ENCODE measurements around the gene FAM222B. TPM values are rescaled to one million over a fixed set of nuclear protein-coding genes. Genes with fewer than 3 reads are reported as not detected.
"Not testable (repeated sequence)": the region's sequence is repeated elsewhere in the genome, so short reads cannot be mapped to it uniquely, and the experiment has no call there.

The FAM222B gene
- total RNA-seq, 4 donors from 2014 or later = 10.7 to 18.0 (median 12.0) TPM

DNA sequence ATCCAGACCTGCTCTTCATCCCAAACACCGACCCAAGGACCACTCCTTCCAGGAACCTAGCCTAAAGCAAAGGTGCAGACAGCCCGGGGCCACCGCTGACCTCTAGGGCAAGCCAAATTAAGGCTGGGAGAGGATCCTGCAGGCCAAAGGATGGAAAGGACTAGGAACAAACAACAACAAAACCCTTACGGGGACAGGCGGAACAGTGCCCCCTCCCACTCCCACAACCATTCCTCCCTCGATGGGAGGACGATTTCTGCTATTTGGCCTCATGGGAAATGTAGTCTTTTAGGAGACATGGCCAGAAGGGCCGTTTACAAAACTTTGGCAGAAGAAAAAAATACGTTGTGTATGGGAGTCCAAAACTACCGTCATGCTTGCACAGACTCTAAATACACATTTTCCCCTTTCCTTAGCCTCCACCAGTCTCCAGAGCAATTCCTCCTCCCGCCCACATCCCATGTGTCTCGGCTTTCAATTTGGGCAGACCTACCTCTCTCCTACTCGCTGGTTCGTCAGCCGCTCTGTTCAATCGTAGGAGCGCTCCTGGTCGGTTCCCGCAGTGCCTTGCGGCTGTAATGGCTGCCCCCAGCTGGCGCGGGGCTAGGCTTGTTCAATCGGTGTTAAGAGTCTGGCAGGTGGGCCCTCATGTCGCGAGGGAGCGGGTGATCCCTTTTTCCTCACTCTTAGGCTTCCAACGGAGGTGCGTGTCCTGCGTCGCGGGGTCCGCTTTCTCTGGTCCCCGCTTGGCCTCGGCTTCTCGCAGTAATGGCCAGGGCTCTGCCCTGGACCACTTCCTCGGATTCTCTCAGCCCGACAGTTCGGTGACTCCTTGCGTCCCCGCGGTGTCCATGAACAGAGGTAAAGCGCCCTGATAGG, 12.1 kb upstream of the FAM222B start, which contains the start of gene ERAL1:
Gene ERAL1, plus strand, starts transcription at position 560 of the 879 bp plus-strand sequence. Its CDS starts 19 bp downstream, at position 579.
- peak; percentile 84 to 97 for DNase-seq (ENCODE audit: low spot score in 2 of 2)
- WGBS, 2 donors = 1 to 2% methylated on average over 42 of the region's 42 CpGs
- intact Hi-C loops (cut with DNase I; ENCODE audit: low total_unique reads) = no loop called here
- no peak for TF ChIP-seq POLR2A (IDR thresholded peaks at IDR 0.05)
- TF ChIP-seq, protein P1, sequence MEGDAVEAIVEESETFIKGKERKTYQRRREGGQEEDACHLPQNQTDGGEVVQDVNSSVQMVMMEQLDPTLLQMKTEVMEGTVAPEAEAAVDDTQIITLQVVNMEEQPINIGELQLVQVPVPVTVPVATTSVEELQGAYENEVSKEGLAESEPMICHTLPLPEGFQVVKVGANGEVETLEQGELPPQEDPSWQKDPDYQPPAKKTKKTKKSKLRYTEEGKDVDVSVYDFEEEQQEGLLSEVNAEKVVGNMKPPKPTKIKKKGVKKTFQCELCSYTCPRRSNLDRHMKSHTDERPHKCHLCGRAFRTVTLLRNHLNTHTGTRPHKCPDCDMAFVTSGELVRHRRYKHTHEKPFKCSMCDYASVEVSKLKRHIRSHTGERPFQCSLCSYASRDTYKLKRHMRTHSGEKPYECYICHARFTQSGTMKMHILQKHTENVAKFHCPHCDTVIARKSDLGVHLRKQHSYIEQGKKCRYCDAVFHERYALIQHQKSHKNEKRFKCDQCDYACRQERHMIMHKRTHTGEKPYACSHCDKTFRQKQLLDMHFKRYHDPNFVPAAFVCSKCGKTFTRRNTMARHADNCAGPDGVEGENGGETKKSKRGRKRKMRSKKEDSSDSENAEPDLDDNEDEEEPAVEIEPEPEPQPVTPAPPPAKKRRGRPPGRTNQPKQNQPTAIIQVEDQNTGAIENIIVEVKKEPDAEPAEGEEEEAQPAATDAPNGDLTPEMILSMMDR (IDR thresholded peaks at IDR 0.05) = no peak
- peak within 1 kb of the TSS; percentile 85 for H3K4me3 ChIP-seq (ENCODE audit: low read depth, poor library complexity, severe bottlenecking)

DNA sequence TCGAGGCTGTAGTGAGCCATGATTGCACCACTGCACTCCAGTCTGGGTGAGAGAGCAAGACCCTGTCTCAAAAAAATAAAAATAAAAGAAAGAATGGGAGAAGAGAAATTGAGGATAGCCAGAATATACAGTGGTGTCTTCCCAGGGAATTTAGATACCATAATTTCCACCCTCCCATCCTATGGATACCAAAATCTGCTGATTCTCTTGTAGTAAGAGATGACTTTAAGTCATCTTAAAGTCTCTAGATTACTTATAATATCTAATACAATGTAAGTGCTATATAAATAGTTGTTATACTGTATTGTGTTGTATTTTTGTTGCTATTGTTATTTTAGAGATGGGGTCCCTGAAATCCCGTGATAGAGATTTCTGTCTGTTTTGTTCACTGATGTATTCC, 10.7 kb upstream of the FAM222B start:
- H3K4me3 ChIP-seq (ENCODE audit: low read depth, poor library complexity, severe bottlenecking) = no peak overlapping the region
- no peak for DNase-seq (ENCODE audit: low spot score in 2 of 2)
- 92 to 96% methylated on average over 2 of the region's 2 CpGs for WGBS, 2 donors
- intact Hi-C loops (cut with DNase I; ENCODE audit: low total_unique reads) = no loop called here
- TF ChIP-seq, protein P1 (IDR thresholded peaks at IDR 0.05) = no peak
- TF ChIP-seq POLR2A (IDR thresholded peaks at IDR 0.05) = no peak

DNA sequence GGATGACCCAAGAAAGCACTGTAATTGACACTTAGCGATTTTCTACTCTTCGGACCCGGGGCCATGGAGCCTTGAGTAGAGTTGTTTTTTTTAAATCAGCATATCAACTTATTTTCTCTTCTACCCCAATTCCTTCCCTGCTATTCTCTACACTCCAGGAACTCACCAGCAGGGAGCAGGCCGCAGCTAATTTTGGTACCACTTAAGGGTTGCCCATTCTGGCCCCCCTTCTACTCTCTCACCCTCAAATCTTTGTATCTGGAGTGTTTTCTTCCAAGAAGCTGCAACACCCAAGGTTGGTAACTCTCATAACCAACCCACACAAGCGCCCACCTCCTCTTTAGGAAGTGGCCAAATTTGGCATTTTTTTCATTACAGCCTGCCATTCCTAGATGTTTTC, 6.7 kb upstream of the FAM222B start:
- DNase-seq (ENCODE audit: low spot score in 2 of 2) = no peak
- no peak overlapping the region for H3K4me3 ChIP-seq (ENCODE audit: low read depth, poor library complexity, severe bottlenecking)
- intact Hi-C loops (cut with DNase I; ENCODE audit: low total_unique reads) = no loop called here
- TF ChIP-seq, protein P1 (IDR thresholded peaks at IDR 0.05) = no peak
- TF ChIP-seq POLR2A (IDR thresholded peaks at IDR 0.05) = no peak
- WGBS, 2 donors = 82 to 87% methylated on average over 5 of the region's 5 CpGs

DNA sequence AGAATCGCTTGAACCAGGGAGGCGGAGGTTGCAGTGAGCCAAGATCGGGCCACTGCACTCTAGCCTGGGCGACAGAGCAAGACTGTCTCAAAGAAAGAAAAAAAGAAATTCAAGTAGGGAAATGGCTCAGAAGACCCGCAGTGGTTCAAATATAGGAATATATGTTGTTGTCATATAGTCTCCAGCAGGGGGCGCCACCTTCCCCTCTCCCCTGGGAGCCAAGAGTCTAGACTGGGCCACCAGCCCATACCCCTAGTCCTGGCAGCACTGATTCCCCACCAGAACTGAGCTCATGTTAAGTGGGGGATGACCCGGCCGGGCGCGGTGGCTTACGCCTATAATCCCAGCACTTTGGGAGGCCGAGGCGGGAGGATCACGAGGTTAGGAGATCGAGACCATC, 6.1 kb upstream of the FAM222B start:
- WGBS, 2 donors = 84 to 87% methylated on average over 15 of the region's 15 CpGs
- intact Hi-C loops (cut with DNase I; ENCODE audit: low total_unique reads); DNase-seq (ENCODE audit: low spot score in 2 of 2); H3K4me3 ChIP-seq (ENCODE audit: low read depth, poor library complexity, severe bottlenecking): not testable (repeated sequence)

DNA sequence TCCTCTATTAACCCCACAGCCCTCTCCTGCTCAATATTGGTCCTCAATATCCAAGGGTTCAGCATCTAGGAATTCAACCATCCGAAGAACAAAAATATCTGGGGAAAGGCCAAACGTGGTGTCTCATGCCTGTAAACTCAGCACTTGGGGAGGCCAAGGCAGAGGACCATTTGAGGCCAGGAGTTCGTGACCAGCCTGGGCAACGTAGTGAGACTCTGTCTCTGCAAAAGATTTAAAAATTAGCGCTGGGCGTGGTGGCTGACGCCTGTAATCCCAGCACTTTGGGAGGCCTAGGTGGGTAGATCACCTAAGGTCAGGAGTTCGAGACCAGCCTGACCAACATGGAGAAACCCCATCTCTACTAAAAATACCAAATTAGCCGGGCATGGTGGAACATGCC, 4.1 kb upstream of the FAM222B start:
- DNase-seq (ENCODE audit: low spot score in 2 of 2); H3K4me3 ChIP-seq (ENCODE audit: low read depth, poor library complexity, severe bottlenecking); intact Hi-C loops (cut with DNase I; ENCODE audit: low total_unique reads): not testable (repeated sequence)
- WGBS, 2 donors = 84 to 92% methylated on average over 9 of the region's 9 CpGs

DNA sequence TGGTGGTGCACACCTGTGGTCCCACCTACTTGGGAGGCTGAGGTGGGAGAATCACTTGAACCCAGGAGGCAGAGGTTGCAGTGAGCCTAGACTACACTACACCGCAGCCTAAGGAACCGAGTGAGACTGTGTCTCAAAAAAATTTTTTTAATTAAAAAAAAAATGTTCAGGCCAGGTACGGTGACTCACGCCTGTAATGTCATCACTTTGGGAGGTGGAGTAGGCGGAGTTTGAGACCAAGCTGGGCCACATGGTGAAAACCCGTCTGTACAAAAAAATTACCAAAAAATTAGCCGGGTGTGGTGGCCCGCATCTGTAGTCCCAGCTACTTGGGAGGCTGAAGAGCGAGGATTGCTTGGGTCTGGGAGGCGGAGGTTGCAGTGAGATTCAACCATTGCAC, 3.6 kb upstream of the FAM222B start:
- DNase-seq (ENCODE audit: low spot score in 2 of 2) = no peak
- H3K4me3 ChIP-seq (ENCODE audit: low read depth, poor library complexity, severe bottlenecking) = no peak overlapping the region
- intact Hi-C loops (cut with DNase I; ENCODE audit: low total_unique reads) = no loop called here
- 82 to 83% methylated on average over 10 of the region's 10 CpGs for WGBS, 2 donors
- TF ChIP-seq, protein P1 (IDR thresholded peaks at IDR 0.05) = no peak
- no peak for TF ChIP-seq POLR2A (IDR thresholded peaks at IDR 0.05)

DNA sequence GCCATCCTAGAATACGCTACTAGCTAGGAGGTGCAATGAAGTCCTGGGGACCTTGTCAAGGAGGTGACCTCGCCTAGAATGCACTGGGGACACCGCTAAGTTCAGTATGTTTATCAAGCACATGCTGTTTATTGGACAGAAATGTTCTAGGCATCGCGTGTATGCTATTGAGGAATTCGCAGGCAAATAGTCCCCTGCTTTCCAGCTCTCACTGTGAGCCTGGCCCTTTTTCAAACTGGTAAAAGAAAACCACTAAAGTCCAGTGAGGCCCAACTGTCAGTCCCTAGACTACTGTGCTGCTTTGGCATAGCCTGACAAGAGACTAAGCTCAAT, 1.2 kb upstream of the FAM222B start:
- TF ChIP-seq, protein P1 (IDR thresholded peaks at IDR 0.05) = no peak
- no peak for TF ChIP-seq POLR2A (IDR thresholded peaks at IDR 0.05)
- peak in 1 of 2 donors; percentile 54 for DNase-seq (ENCODE audit: low spot score in 2 of 2)
- H3K4me3 ChIP-seq (ENCODE audit: low read depth, poor library complexity, severe bottlenecking) = no peak overlapping the region
- WGBS, 2 donors = 94% methylated on average over 6 of the region's 6 CpGs
- intact Hi-C loops (cut with DNase I; ENCODE audit: low total_unique reads) = no loop called here
